Activated naive CD4-positive, alpha-beta T cell treated with Interleukin-2 at 50 U/mL for 16 hours (primary cell): ENCODE results near the gene RAB21.
A peak's percentile ranks its signal among the peaks of the same experiment; 100 is the strongest.
"Not testable (repeated sequence)": the region's sequence is repeated elsewhere in the genome, so short reads cannot be mapped to it uniquely, and the experiment has no call there.

Experiments
- DNase-seq: peaks from one replicate; pipeline ENCODE4 v3.0.0-alpha.2; 2020

The RAB21 gene

GRCh38 chr12:71755146-71755892 lies 656 bp downstream of the RAB21 start:
- peak; percentile 68 for DNase-seq

GRCh38 chr12:71756054-71756690 lies 1.5 kb downstream of the RAB21 start:
- DNase-seq: no peak

- no peak for DNase-seq
Observed at GRCh38 chr12:71759941-71760340, 5.3 kb downstream of the RAB21 start.

GRCh38 chr12:71760471-71760870 lies 5.8 kb downstream of the RAB21 start:
- no peak for DNase-seq

- not testable (repeated sequence) for DNase-seq
Observed at GRCh38 chr12:71761354-71761753, 6.7 kb downstream of the RAB21 start.

- DNase-seq: no peak
Observed at GRCh38 chr12:71763677-71764379, 9.2 kb downstream of the RAB21 start.

- no peak for DNase-seq
Observed at GRCh38 chr12:71764587-71765321, 10.1 kb downstream of the RAB21 start.

GRCh38 chr12:71766202-71766601 lies 11.5 kb downstream of the RAB21 start:
- no peak for DNase-seq

- no peak for DNase-seq
Observed at GRCh38 chr12:71767183-71767582, 12.5 kb downstream of the RAB21 start.

GRCh38 chr12:71768900-71769299 lies 14.2 kb downstream of the RAB21 start:
- DNase-seq: no peak

- no peak for DNase-seq
Observed at GRCh38 chr12:71771069-71771468, 16.4 kb downstream of the RAB21 start.

- no peak for DNase-seq
Observed at GRCh38 chr12:71772735-71773134, 18.1 kb downstream of the RAB21 start.

- DNase-seq: peak; percentile 35
Observed at GRCh38 chr12:71780237-71780822, 25.7 kb downstream of the RAB21 start.

GRCh38 chr12:71782017-71782416 lies 27.4 kb downstream of the RAB21 start:
- no peak for DNase-seq

GRCh38 chr12:71786829-71787228 lies 32.2 kb downstream of the RAB21 start:
- DNase-seq: no peak

GRCh38 chr12:71787580-71787979 lies 32.9 kb downstream of the RAB21 start:
- no peak for DNase-seq

- no peak for DNase-seq
Observed at GRCh38 chr12:71790331-71790730, 35.7 kb downstream of the RAB21 start.

GRCh38 chr12:71791473-71792150 lies 36.9 kb downstream of the RAB21 start:
- no peak for DNase-seq

- no peak for DNase-seq
Observed at GRCh38 chr12:71792599-71792998, 37.9 kb downstream of the RAB21 start.

GRCh38 chr12:71795901-71796300 lies 41.2 kb downstream of the RAB21 start:
- DNase-seq: no peak

GRCh38 chr12:71797531-71797930 lies 42.9 kb downstream of the RAB21 start:
- DNase-seq: no peak

GRCh38 chr12:71799106-71799505 lies 44.4 kb downstream of the RAB21 start:
- no peak for DNase-seq
